ENCODE data around the gene ARPC5. TPM values are rescaled to one million over a fixed set of nuclear protein-coding genes. Genes with fewer than 3 reads are reported as not detected.
A peak's percentile ranks its signal among the peaks of the same experiment; 100 is the strongest.

The ARPC5 gene
- total and polyA plus RNA-seq, 2 experiments from 2014 or later = 144 to 183 TPM

GRCh38 chr1:183634429-183635065 lies 1.0 kb downstream of the ARPC5 start:
- under 1% methylated on average over 10 of the region's 10 CpGs for WGBS (ENCODE audit: low lambda C conversion rate, missing lambda C conversion rate)
- H3K27ac ChIP-seq = peak overlapping the region; percentile 93

GRCh38 chr1:183633676-183634343 lies 1.8 kb downstream of the ARPC5 start:
- Histone ChIP-seq H3K4me2 (peak overlapping the region; percentile 74), H3K27me3 (no peaks in the 10 kb centered on the region), H2AFZ (no peak overlapping the region), H3K4me1 (ENCODE audit: insufficient read depth) (peaks cover 14% of the 10 kb centered on the region), H3K79me2 (peaks cover 46% of the 10 kb centered on the region), H3K9me3 (ENCODE audit: low read depth) (no peaks in the 10 kb centered on the region), H3K9me2 (replicated peaks; ENCODE audit: insufficient read depth) (no peaks in the 10 kb centered on the region), H4K20me1 (ENCODE audit: insufficient read depth, poor library complexity, severe bottlenecking) (peaks cover 26% of the 10 kb centered on the region), H3K4me3 (peak overlapping the region; percentile 74), H3K27ac (peak overlapping the region; percentile 93), H3K36me3 (replicated peaks; ENCODE audit: insufficient read depth, low read depth) (no peaks in the 10 kb centered on the region)
- WGBS (ENCODE audit: low lambda C conversion rate, missing lambda C conversion rate) = 0% methylated on average over 1 of the region's 1 CpG
- TF ChIP-seq EZH2 (IDR thresholded peaks at IDR 0.05; ENCODE audit: borderline replicate concordance) (no peak), CTCF (IDR thresholded peaks at IDR 0.05; ENCODE audit: poor library complexity) (peak; percentile 41), EZH2phosphoT487 (IDR thresholded peaks at IDR 0.05; ENCODE audit: low read depth, severe bottlenecking, unreplicated experiment) (no peak)
- DNase-seq (ENCODE audit: low spot score) = peak; percentile 57

More at GRCh38 chr1:183634429-183635065, 1.0 kb downstream of the ARPC5 start:
- TF ChIP-seq EZH2 (IDR thresholded peaks at IDR 0.05; ENCODE audit: borderline replicate concordance) (no peak), EZH2phosphoT487 (IDR thresholded peaks at IDR 0.05; ENCODE audit: low read depth, severe bottlenecking, unreplicated experiment) (no peak)
- Histone ChIP-seq H3K4me3 (peak overlapping the region; percentile 74), H4K20me1 (ENCODE audit: insufficient read depth, poor library complexity, severe bottlenecking) (peaks cover 26% of the 10 kb centered on the region), H3K79me2 (peaks cover 45% of the 10 kb centered on the region), H3K36me3 (replicated peaks; ENCODE audit: insufficient read depth, low read depth) (no peaks in the 10 kb centered on the region), H3K4me1 (ENCODE audit: insufficient read depth) (peaks cover 14% of the 10 kb centered on the region), H3K9me2 (replicated peaks; ENCODE audit: insufficient read depth) (no peaks in the 10 kb centered on the region), H3K4me2 (peak overlapping the region; percentile 74), H2AFZ (peak overlapping the region; percentile 47), H3K27me3 (no peaks in the 10 kb centered on the region), H3K9me3 (ENCODE audit: low read depth) (no peaks in the 10 kb centered on the region)
- no peak for DNase-seq (ENCODE audit: low spot score)

GRCh38 chr1:183632964-183633363 lies 2.6 kb downstream of the ARPC5 start:
- no peak overlapping the region for H2AFZ ChIP-seq
- TF ChIP-seq EZH2 (IDR thresholded peaks at IDR 0.05; ENCODE audit: borderline replicate concordance) = no peak
- no peak for TF ChIP-seq CTCF (IDR thresholded peaks at IDR 0.05; ENCODE audit: poor library complexity)
- no peak for TF ChIP-seq EZH2phosphoT487 (IDR thresholded peaks at IDR 0.05; ENCODE audit: low read depth, severe bottlenecking, unreplicated experiment)

GRCh38 chr1:183632114-183632513 lies 3.5 kb downstream of the ARPC5 start:
- no peak overlapping the region for H3K4me3 ChIP-seq
- H3K79me2 ChIP-seq = peaks cover 46% of the 10 kb centered on the region
- no peak overlapping the region for H2AFZ ChIP-seq
- no peaks in the 10 kb centered on the region for H3K9me2 ChIP-seq (replicated peaks; ENCODE audit: insufficient read depth)
- no peaks in the 10 kb centered on the region for H3K9me3 ChIP-seq (ENCODE audit: low read depth)
- 40% methylated on average over 2 of the region's 2 CpGs for WGBS (ENCODE audit: low lambda C conversion rate, missing lambda C conversion rate)
- H3K4me1 ChIP-seq (ENCODE audit: insufficient read depth) = peaks cover 14% of the 10 kb centered on the region
- DNase-seq (ENCODE audit: low spot score) = no peak
- no peaks in the 10 kb centered on the region for H3K36me3 ChIP-seq (replicated peaks; ENCODE audit: insufficient read depth, low read depth)
- no peak overlapping the region for H3K27ac ChIP-seq
- TF ChIP-seq EZH2phosphoT487 (IDR thresholded peaks at IDR 0.05; ENCODE audit: low read depth, severe bottlenecking, unreplicated experiment) (no peak), CTCF (IDR thresholded peaks at IDR 0.05; ENCODE audit: poor library complexity) (no peak), EZH2 (IDR thresholded peaks at IDR 0.05; ENCODE audit: borderline replicate concordance) (no peak)
- H3K4me2 ChIP-seq = peak overlapping the region; percentile 74
- peaks cover 26% of the 10 kb centered on the region for H4K20me1 ChIP-seq (ENCODE audit: insufficient read depth, poor library complexity, severe bottlenecking)
- no peaks in the 10 kb centered on the region for H3K27me3 ChIP-seq

More at GRCh38 chr1:183632964-183633363, 2.6 kb downstream of the ARPC5 start:
- peaks cover 46% of the 10 kb centered on the region for H3K79me2 ChIP-seq
- H3K9me3 ChIP-seq (ENCODE audit: low read depth) = no peaks in the 10 kb centered on the region
- peaks cover 14% of the 10 kb centered on the region for H3K4me1 ChIP-seq (ENCODE audit: insufficient read depth)
- no peaks in the 10 kb centered on the region for H3K36me3 ChIP-seq (replicated peaks; ENCODE audit: insufficient read depth, low read depth)
- no peak overlapping the region for H3K27ac ChIP-seq
- H3K9me2 ChIP-seq (replicated peaks; ENCODE audit: insufficient read depth) = no peaks in the 10 kb centered on the region
- no peaks in the 10 kb centered on the region for H3K27me3 ChIP-seq
- WGBS (ENCODE audit: low lambda C conversion rate, missing lambda C conversion rate) = 55% methylated on average over 1 of the region's 1 CpG
- peak overlapping the region; percentile 74 for H3K4me2 ChIP-seq
- H4K20me1 ChIP-seq (ENCODE audit: insufficient read depth, poor library complexity, severe bottlenecking) = peaks cover 26% of the 10 kb centered on the region
- peak overlapping the region; percentile 74 for H3K4me3 ChIP-seq
- no peak for DNase-seq (ENCODE audit: low spot score)

All from hepatocyte (in vitro differentiated cells).